D341Med (cell line): ENCODE measurements around the gene ALDOA.

Experiments used
- DNase-seq: peaks from one replicate; pipeline ENCODE4 v3.0.0; 2012; ENCODE audit warnings: low spot score

The ALDOA gene

DNA sequence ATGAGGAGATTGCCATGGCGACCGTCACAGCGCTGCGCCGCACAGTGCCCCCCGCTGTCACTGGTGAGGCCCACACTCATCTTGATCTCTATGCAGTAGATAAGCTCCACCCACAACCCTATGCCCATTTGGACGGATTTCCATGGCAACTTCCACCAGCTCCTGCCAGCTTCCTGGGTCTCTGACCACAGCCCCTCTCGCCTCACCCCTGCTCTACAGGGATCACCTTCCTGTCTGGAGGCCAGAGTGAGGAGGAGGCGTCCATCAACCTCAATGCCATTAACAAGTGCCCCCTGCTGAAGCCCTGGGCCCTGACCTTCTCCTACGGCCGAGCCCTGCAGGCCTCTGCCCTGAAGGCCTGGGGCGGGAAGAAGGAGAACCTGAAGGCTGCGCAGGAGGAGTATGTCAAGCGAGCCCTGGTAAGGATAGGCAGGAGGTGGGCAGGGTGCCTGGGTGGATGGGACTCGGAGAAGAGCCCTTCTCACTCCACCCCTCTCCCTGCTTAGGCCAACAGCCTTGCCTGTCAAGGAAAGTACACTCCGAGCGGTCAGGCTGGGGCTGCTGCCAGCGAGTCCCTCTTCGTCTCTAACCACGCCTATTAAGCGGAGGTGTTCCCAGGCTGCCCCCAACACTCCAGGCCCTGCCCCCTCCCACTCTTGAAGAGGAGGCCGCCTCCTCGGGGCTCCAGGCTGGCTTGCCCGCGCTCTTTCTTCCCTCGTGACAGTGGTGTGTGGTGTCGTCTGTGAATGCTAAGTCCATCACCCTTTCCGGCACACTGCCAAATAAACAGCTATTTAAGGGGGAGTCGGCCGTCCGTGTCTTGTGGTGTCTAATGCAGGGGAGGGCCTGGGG lies 4.3 kb downstream of the ALDOA start:
- no peak for DNase-seq

- no peak for DNase-seq
These were observed 4.9 kb downstream of the ALDOA start for GRCh38 chr16:30070490-30070889.

- DNase-seq: peak; percentile 94
These were observed 10.1 kb downstream of the ALDOA start, which contains the start of gene PPP4C for GRCh38 chr16:30075503-30076275. TSS of gene PPP4C (plus strand) at chr16:30075994. CDS start at chr16:30076378, 384 bp downstream.

DNA sequence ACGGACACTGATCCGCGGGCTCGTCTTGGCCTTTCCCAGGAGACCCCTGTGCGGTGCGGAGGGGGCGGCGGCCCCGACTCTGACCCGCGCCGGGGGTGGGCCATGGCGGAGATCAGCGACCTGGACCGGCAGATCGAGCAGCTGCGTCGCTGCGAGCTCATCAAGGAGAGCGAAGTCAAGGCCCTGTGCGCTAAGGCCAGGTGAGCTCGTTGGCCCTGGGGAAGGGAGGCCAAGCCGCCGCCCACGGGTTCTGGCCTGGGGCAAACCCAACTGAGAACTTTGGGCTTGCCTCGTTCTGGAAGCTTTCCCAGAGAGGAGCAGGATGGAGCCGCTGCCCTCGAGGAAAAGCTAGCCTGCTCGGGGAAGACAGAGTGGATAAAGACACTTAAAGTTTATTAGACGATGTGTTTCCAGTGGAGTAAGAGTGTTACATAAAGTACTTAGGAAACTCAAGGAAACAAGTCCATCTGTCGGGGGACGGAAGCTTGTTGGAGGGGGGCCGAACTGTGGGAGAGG lies 10.8 kb downstream of the ALDOA start:
- no peak for DNase-seq

GRCh38 chr16:30077656-30078055 lies 12.1 kb downstream of the ALDOA start:
- no peak for DNase-seq

GRCh38 chr16:30078744-30079143 lies 13.2 kb downstream of the ALDOA start:
- no peak for DNase-seq

GRCh38 chr16:30079480-30079879 lies 13.9 kb downstream of the ALDOA start:
- no peak for DNase-seq

GRCh38 chr16:30082545-30083090 lies 17.1 kb downstream of the ALDOA start:
- DNase-seq: no peak

DNA sequence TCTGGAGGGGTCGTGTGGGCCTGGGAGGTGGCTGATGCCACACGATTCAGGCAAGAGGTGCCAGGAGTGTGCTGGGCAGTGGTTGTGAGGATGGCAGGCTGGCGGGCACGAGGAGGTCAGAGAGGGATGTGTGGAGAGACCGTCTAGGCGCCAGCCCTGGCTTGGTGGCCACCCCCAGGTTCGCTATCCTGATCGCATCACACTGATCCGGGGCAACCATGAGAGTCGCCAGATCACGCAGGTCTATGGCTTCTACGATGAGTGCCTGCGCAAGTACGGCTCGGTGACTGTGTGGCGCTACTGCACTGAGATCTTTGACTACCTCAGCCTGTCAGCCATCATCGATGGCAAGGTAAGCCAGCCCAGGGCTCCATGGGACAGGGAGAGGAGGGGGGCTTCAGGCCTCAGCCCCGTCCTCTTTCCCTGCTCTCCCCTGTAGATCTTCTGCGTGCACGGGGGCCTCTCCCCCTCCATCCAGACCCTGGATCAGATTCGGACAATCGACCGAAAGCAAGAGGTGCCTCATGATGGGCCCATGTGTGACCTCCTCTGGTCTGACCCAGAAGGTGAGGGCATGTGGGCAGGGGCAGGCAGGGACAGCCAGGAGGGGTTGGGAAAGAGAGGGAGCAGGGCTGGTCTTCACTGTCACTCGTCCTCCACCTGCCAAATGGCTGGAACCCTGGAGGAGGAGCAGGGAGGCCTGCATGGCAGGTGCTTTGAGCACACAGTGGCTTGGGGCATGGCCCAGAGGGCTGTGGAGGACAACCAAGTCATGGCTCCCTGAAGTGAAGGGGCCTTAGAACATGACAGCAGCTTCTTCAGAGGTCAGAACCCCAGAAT lies 17.9 kb downstream of the ALDOA start:
- no peak for DNase-seq

- DNase-seq: no peak
These were observed 18.7 kb downstream of the ALDOA start for GRCh38 chr16:30084096-30084815.

GRCh38 chr16:30084816-30085159 lies 19.2 kb downstream of the ALDOA start:
- DNase-seq: no peak

DNA sequence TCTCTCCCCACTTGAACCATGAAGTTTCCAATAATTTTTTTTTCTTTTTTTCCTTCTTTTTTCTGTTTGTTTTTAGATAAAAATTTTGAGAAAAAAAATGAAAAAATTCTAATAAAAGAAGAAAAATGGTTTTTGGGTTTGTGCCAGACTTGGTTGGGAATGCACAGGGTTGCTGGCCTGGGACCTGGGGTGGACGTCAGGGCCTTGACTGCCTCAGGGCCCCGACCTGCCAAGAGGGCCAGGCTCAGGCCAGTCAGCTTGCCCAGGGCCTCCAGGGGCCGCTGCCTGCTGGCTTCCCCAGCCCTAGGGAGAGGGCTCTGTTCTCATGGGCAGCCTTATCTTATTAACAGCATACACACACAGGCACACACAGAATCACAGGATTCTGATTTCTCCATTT lies 19.7 kb downstream of the ALDOA start:
- no peak for DNase-seq

DNA sequence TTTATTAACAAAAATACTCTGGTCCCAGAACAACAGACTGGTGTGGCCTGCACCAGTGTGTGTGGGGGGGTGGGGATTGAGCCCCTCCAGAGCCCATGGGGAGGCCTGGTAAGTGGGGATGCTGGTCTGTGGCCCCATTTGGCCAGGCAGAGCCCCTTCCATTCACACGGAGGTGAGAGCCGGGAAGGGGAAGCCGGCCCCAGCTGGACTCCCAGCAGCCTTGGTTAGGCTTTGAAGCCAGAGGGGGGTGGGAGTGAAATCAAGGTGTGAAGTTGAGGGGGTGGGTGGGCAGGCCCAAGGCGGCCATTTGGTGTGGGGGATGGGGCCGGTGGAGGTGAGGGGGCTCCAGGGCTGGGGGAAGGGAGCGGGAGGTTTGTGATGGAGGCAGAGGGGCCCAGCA lies 20.3 kb downstream of the ALDOA start:
- DNase-seq: no peak

DNA sequence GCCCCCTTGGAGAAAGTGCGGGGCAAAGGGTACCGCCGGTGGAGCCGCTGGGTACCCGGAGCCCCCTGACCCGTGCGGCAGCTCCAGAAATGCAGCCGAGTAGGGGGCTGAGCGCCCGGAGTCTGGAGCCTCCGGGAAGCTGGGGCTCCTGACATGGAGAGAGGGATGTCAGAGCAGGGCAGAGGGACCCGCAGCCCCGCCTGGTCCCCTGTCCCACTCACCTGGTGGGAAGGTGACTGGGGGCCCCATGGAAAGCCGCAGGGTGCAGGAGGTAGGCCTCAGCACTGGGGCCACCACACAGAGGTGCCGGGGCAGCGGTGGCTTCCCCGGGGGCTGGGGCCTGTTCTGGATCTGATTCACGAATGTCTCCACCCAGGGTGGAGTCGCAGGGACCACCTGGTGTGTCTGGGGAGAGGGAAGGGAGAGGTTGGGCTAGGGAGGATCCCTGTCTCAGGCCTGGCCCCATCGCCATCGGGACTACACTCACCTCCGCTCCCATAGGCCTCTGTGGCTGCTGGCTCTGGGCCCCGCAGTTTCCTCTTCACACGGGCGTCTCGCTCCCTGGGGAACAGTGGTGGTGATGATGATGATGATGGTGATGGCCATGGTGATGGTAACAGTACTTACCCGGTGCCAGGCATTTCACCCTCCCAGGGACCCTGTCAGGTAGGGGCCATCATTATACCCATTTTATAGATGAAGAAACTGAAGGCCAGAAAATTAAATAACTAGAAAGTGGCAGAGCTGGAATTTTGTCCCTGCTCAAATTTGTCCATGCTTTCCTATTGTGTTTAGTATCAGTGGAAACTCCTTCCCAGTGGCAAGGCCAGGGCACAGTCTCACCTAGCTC lies 21.0 kb downstream of the ALDOA start:
- DNase-seq: no peak

DNA sequence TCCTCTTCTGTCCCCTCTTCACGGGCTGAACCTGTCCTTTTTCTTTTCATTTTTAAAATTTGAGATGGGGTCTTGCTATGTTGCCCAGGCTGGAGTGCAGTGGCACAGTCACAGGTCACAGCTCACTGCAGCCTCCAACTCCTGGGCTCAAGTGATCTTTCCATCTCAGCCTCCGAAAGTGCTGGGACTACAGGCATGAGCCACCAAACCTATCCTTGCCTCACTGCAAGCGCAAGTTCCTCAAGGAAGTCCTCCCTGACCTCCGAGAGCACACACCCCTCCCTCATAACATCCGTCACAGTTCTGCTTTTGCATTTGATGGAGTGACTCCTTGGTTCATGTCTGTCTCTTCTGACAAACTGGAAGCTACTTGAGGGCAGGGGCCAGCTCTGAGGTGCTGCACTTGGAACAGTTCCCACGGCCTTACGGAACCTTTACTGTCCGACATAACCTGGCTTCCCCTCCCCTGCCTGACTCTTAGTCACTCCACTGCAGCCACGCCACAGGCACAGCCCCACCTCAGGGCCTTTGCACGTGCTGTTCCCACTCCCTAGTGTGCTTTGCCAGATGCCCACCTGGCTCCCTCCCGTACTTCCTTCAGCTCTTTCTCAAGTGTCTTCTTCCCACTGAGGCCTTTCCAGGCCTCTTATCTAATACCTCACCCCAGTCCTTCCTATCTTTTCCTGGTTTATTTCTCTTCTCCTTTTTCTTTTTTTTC lies 21.8 kb downstream of the ALDOA start:
- DNase-seq: no peak

GRCh38 chr16:30088237-30088831 lies 22.8 kb downstream of the ALDOA start:
- DNase-seq: no peak

GRCh38 chr16:30088832-30089624 lies 23.5 kb downstream of the ALDOA start:
- DNase-seq: no peak

DNA sequence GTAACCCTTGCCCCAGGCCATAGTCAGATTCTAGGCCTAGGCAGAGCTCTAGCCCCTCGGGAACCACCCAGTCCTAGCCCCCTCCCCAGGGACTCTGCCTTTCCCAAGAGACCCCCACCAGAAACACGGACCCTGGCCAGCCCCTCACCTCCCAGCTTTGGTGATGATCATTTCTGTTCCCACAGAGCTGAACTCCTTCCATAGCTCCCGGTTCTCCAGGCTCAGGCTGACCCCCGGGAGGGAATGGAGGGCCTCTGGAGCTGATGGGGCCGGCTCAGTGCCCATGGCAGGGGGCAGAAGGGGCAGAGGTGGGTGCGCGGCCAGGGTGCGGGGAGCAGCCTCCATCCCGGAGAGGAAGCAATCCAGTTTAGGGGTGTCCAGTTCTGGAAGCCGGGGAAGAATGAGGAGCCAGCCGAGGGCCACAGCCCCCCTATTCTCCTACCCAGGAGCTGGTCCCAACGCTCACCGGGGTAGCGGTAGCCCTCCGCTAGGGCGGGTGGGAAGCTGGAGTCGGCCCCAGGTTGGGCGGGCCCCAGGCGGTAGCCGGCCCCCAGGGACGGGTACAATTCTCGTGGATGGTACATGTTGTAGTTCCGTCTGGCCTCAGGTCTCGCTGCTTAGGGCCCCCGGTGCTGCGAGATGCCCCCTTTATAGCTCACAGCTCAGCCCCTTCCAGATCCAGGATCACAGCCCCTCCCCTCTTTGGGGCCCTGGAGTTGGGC lies 25.2 kb downstream of the ALDOA start:
- no peak for DNase-seq
